Keratinocyte (primary cell): ENCODE measurements around the gene NAA80.
"Not testable (repeated sequence)": the region's sequence is repeated elsewhere in the genome, so short reads cannot be mapped to it uniquely, and the experiment has no call there.

Source experiments
- EZH2 ChIP-seq: IDR thresholded peaks from one replicate; pipeline ENCODE4 v1.6.1; 2012; ENCODE audit warnings: inconsistent platforms, mild to moderate bottlenecking, low read length, moderate library complexity
- TF ChIP-seq, protein P1 (sequence below), 3 experiments: IDR thresholded peaks in 1 of 3; conservative IDR thresholded peaks in 1 of 3; optimal IDR thresholded peaks in 1 of 3; 2 replicates in 2 of 3; 3 replicates in 1 of 3; pipeline versions ENCODE3 to v1.5.1; 2011; ENCODE audit warnings: low read length in 3 of 3, mild to moderate bottlenecking in 3 of 3, moderate library complexity in 2 of 3, control low read depth in 1 of 3, inconsistent platforms in 1 of 3; ENCODE audit not compliant: insufficient read depth in 2 of 3; ENCODE audit errors: extremely low read depth in 1 of 3

GRCh38 chr3:50312041-50312440, 12.8 kb upstream of the NAA80 start:
- TF ChIP-seq, protein P1, sequence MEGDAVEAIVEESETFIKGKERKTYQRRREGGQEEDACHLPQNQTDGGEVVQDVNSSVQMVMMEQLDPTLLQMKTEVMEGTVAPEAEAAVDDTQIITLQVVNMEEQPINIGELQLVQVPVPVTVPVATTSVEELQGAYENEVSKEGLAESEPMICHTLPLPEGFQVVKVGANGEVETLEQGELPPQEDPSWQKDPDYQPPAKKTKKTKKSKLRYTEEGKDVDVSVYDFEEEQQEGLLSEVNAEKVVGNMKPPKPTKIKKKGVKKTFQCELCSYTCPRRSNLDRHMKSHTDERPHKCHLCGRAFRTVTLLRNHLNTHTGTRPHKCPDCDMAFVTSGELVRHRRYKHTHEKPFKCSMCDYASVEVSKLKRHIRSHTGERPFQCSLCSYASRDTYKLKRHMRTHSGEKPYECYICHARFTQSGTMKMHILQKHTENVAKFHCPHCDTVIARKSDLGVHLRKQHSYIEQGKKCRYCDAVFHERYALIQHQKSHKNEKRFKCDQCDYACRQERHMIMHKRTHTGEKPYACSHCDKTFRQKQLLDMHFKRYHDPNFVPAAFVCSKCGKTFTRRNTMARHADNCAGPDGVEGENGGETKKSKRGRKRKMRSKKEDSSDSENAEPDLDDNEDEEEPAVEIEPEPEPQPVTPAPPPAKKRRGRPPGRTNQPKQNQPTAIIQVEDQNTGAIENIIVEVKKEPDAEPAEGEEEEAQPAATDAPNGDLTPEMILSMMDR (optimal IDR thresholded peaks at IDR 0.05 in 1 of 3, IDR thresholded peaks at IDR 0.05 in 1 of 3, conservative IDR thresholded peaks at IDR 0.05 in 1 of 3; ENCODE audit: extremely low read depth in 1 of 3, insufficient read depth in 2 of 3, low read length in 3 of 3), result not testable (repeated sequence)
- not testable (repeated sequence) for TF ChIP-seq EZH2
